Hepatocyte (in vitro differentiated cells): ENCODE data around the gene NUFIP1. TPM values are rescaled to one million over a fixed set of nuclear protein-coding genes. Genes with fewer than 3 reads are reported as not detected.

Experiments used
- DNase-seq: peaks from one replicate; pipeline ENCODE4 v3.0.0-alpha.2; 2016; ENCODE audit warnings: low spot score
- H2AFZ ChIP-seq: fragments of 200-600 bp; sonication (generic); 2 replicates; pipeline ENCODE4 v1.6.0; 2016; ENCODE audit warnings: antibody characterized with exemption, mild to moderate bottlenecking
- H3K27ac ChIP-seq: fragments of 200-600 bp; sonication (generic); 2 replicates; pipeline ENCODE4 v1.5.1; 2016; ENCODE audit warnings: mild to moderate bottlenecking
- H3K27me3 ChIP-seq: fragments of 200-600 bp; sonication (generic); 2 replicates; pipeline ENCODE4 v1.6.1; 2016
- H3K36me3 ChIP-seq: fragments of 200-600 bp; sonication (generic); replicated peaks from 2 replicates; pipeline ENCODE4 v1.5.1; 2016; ENCODE audit warnings: low read depth; ENCODE audit not compliant: insufficient read depth
- H3K4me1 ChIP-seq: fragments of 200-600 bp; sonication (generic); 2 replicates; pipeline ENCODE4 v1.5.1; 2016; ENCODE audit warnings: mild to moderate bottlenecking, moderate library complexity; ENCODE audit not compliant: insufficient read depth
- H3K4me2 ChIP-seq: fragments of 200-600 bp; sonication (generic); 2 replicates; pipeline ENCODE4 v1.6.0; 2016
- H3K4me3 ChIP-seq: fragments of 200-600 bp; sonication (generic); 2 replicates; pipeline ENCODE4 v1.5.1; 2016; ENCODE audit warnings: mild to moderate bottlenecking
- H3K79me2 ChIP-seq: fragments of 200-600 bp; sonication (generic); 2 replicates; pipeline ENCODE4 v1.6.0; 2017; ENCODE audit warnings: mild to moderate bottlenecking
- H3K9me2 ChIP-seq: fragments of 200-600 bp; sonication (generic); replicated peaks from 2 replicates; pipeline ENCODE4 v1.6.0; 2017; ENCODE audit warnings: mild to moderate bottlenecking; ENCODE audit not compliant: insufficient read depth
- H3K9me3 ChIP-seq: fragments of 200-600 bp; sonication (generic); 2 replicates; pipeline ENCODE4 v1.5.1; 2016; ENCODE audit warnings: low read depth, mild to moderate bottlenecking
- H4K20me1 ChIP-seq: fragments of 200-600 bp; sonication (generic); 2 replicates; pipeline ENCODE4 v1.6.0; 2016; ENCODE audit warnings: mild to moderate bottlenecking; ENCODE audit not compliant: insufficient read depth, poor library complexity, severe bottlenecking
- CTCF ChIP-seq: fragments of 200-600 bp; sonication (generic); IDR thresholded peaks from 2 replicates; pipeline ENCODE4 v1.5.1; 2016; ENCODE audit warnings: antibody characterized with exemption, mild to moderate bottlenecking; ENCODE audit not compliant: poor library complexity
- EZH2 ChIP-seq: fragments of 200-600 bp; sonication (generic); IDR thresholded peaks from 2 replicates; pipeline ENCODE4 v1.6.1; 2016; ENCODE audit warnings: antibody characterized with exemption, mild to moderate bottlenecking, borderline replicate concordance
- EZH2phosphoT487 ChIP-seq: fragments of 200-600 bp; sonication (generic); IDR thresholded peaks from one replicate; pipeline ENCODE4 v1.6.1; 2018; ENCODE audit warnings: antibody characterized with exemption, mild to moderate bottlenecking, low read depth, moderate library complexity; ENCODE audit not compliant: unreplicated experiment, severe bottlenecking
- WGBS: methylation state at CpG from one replicate; pipeline ENCODE4 v1.1.6; 2016; ENCODE audit warnings: low lambda C conversion rate; ENCODE audit errors: missing lambda C conversion rate; 5-methylcytosine and 5-hydroxymethylcytosine counted together
- polyA plus RNA-seq: library from polyadenylated mRNA; unstranded; fragments of >200 nt; fragmentation: Nextera tagmentation; extraction: Ambion mirVana; gene quantifications from 2 replicates; pipeline ENCODE4 v1.2.1, GENCODE V29; 2016
- total RNA-seq: library from RNA; depleted of rRNA; stranded (reverse); fragments of >200 nt; gene quantifications from 2 replicates; pipeline ENCODE4 v1.2.3, GENCODE V29; 2014

The NUFIP1 gene
- total and polyA plus RNA-seq, 2 experiments from 2014 or later: 3.3 to 6.2 TPM

DNA sequence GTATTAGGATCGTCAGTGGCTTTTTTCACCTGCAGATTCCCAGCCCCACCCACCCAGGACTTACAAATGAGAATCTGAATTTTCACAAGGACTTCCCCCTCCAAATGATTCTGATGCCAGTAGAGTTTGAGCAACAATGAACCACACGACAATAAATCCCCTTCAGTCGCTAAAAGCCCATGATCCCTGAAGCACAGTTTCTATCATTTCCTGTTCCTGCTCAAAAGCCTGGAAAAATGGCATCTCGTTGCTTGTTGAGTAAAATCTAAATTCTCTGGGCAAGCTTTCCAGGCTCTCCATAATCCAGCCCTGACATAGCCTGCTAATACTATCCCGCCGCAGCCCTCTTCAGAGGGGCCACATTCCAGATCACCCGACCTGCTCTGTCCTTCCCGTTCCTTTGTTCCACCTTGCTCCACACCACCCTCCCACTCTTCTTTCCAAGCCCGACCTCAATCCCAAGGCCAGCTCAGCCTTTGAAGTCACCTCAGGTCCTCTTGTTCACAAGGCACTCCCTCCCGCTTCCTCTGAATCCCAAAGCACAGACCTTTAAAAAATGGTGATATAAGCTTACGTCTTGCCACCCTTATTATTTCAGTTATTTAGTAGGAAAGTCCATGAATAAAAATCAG, 67.9 kb downstream of the NUFIP1 start:
- Histone ChIP-seq H4K20me1 (no peaks in the 10 kb centered on the region), H3K27ac (peak overlapping the region; percentile 75), H3K9me3 (no peaks in the 10 kb centered on the region), H2AFZ (no peak overlapping the region), H3K9me2 (no peaks in the 10 kb centered on the region), H3K27me3 (no peaks in the 10 kb centered on the region), H3K4me3 (no peak overlapping the region), H3K79me2 (no peaks in the 10 kb centered on the region), H3K36me3 (no peaks in the 10 kb centered on the region), H3K4me1 (peaks cover 23% of the 10 kb centered on the region), H3K4me2 (no peak overlapping the region)
- 69% methylated on average over 11 of the region's 11 CpGs for WGBS
- TF ChIP-seq EZH2 (no peak), EZH2phosphoT487 (no peak), CTCF (no peak)
- no peak for DNase-seq

DNA sequence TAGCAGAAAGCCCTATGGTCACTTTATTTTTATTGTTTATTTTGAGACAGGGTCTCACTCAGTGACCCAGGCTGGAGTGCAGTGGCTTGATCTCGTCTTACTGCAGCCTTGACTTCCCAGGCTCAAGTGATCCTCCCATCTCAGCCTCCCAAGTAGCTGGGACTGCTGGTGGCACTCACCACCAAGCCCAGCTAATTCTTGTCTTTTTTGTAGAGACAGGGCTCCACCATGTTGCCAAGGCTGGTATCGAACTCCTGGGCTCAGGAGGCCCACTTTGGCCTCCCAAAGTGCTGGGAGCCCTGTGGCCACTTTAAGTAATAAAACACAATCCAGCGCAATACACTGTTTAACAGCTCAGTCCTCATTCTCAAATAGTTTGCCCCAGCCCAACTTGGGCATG, 69.3 kb downstream of the NUFIP1 start:
- H3K9me3 ChIP-seq: no peaks in the 10 kb centered on the region
- no peak overlapping the region for H3K4me2 ChIP-seq
- H3K4me1 ChIP-seq: peaks cover 23% of the 10 kb centered on the region
- TF ChIP-seq EZH2phosphoT487: no peak
- no peak for TF ChIP-seq CTCF
- no peak for TF ChIP-seq EZH2
- no peaks in the 10 kb centered on the region for H3K79me2 ChIP-seq
- no peak for DNase-seq
- no peaks in the 10 kb centered on the region for H3K9me2 ChIP-seq
- peak overlapping the region; percentile 98 for H3K27ac ChIP-seq
- H3K4me3 ChIP-seq: no peak overlapping the region
- WGBS: 96% methylated on average over 3 of the region's 3 CpGs
- no peak overlapping the region for H2AFZ ChIP-seq
- H3K36me3 ChIP-seq: no peaks in the 10 kb centered on the region
- H3K27me3 ChIP-seq: no peaks in the 10 kb centered on the region
- H4K20me1 ChIP-seq: no peaks in the 10 kb centered on the region

DNA sequence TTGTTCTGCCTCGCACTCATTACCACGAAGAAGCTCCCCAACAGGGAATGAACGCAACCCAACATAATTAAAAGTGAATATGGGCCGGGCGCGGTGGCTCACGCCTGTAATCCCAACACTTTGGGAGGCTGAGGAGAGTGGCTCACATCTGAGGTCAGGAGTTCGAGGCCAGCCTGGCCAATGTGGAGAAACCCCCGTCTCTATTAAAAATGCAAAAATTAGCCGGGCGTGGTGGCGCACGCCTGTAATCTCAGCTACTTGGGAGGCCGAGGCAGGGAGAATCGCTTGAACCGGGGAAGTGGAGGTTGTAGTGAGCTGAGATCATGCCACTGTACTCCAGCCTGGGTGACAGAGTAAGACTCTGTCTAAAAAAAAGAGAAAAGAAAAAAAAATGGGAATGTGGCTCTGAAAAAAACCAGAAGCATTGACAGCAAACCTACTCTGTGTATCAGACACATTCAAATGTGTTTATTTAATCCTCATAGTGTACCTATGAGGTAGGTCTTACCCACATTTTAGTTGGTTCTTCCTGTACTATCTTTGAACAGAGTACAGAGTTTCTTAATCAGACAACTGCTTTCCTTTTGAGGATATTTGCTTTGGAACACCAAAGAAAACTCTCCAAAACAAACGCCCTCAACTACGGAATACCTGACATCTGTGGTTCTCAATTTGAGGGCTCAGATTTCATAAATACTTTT, 70.0 kb downstream of the NUFIP1 start:
- no peak for DNase-seq
- peaks cover 23% of the 10 kb centered on the region for H3K4me1 ChIP-seq
- WGBS: 97% methylated on average over 18 of the region's 18 CpGs
- no peaks in the 10 kb centered on the region for H3K79me2 ChIP-seq
- H3K36me3 ChIP-seq: no peaks in the 10 kb centered on the region
- TF ChIP-seq EZH2phosphoT487 (no peak), EZH2 (no peak), CTCF (no peak)
- H4K20me1 ChIP-seq: no peaks in the 10 kb centered on the region
- peak overlapping the region; percentile 34 for H2AFZ ChIP-seq
- no peaks in the 10 kb centered on the region for H3K27me3 ChIP-seq
- no peaks in the 10 kb centered on the region for H3K9me2 ChIP-seq
- peak overlapping the region; percentile 98 for H3K27ac ChIP-seq
- H3K4me3 ChIP-seq: peak overlapping the region; percentile 0
- H3K4me2 ChIP-seq: peak overlapping the region; percentile 68
- no peaks in the 10 kb centered on the region for H3K9me3 ChIP-seq
